Sigmoid colon (tissue), 7 donors: ENCODE results near the gene PCDHA7. TPM values are rescaled to one million over a fixed set of nuclear protein-coding genes. Genes with fewer than 3 reads are reported as not detected.
"Not testable (repeated sequence)": the region's sequence is repeated elsewhere in the genome, so short reads cannot be mapped to it uniquely, and the experiment has no call there.

ENCODE experiments used
- DNase-seq: peaks from one replicate; pipeline ENCODE4 v3.0.0-alpha.2; 2019
- H3K27ac ChIP-seq, 4 donors: fragments of 200-600 bp; sonication (generic); one replicate each; pipeline ENCODE4 v1.5.1; 2016 to 2019; ENCODE audit warnings: mild to moderate bottlenecking in 1 of 4
- H3K27me3 ChIP-seq, 3 donors: fragments of 200-600 bp; sonication (generic); one replicate each; pipeline ENCODE4 v1.5.1; 2019; ENCODE audit warnings: mild to moderate bottlenecking in 1 of 3
- H3K36me3 ChIP-seq, 4 donors: fragments of 200-600 bp; sonication (generic); one replicate each; pipeline ENCODE4 v1.5.1; 2016 to 2019
- H3K4me1 ChIP-seq, 4 donors: fragments of 200-600 bp; sonication (generic); one replicate each; pipeline ENCODE4 v1.5.1; 2017 to 2019
- H3K4me3 ChIP-seq, 4 donors: fragments of 200-600 bp; sonication (generic); one replicate each; pipeline ENCODE4 v1.5.1; 2017 to 2019; ENCODE audit warnings: mild to moderate bottlenecking in 2 of 4, moderate library complexity in 1 of 4
- H3K9me3 ChIP-seq, 4 donors: fragments of 200-600 bp in 3 of 4; sonication (generic) in 3 of 4; one replicate each; pipeline versions ENCODE4 v1.5.1 to v1.6.1; 2013 to 2019
- EP300 ChIP-seq, 4 donors: sonication (generic); formaldehyde crosslinking; IDR thresholded peaks; one replicate each; pipeline ENCODE4 v1.6.1; 2017; ENCODE audit warnings: antibody characterized with exemption in 4 of 4
- POLR2A ChIP-seq, 2 donors: fragments of 450-650 bp; IDR thresholded peaks; one replicate each; pipeline ENCODE4 v1.6.1; 2016; ENCODE audit warnings: antibody characterized with exemption in 2 of 2, mild to moderate bottlenecking in 2 of 2, moderate library complexity in 2 of 2
- POLR2AphosphoS5 ChIP-seq, 4 donors: sonication (generic); formaldehyde crosslinking; IDR thresholded peaks; one replicate each; pipeline ENCODE4 v1.6.1; 2017; ENCODE audit warnings: antibody characterized with exemption in 4 of 4
- WGBS, 2 donors: extraction: QIAGEN DNeasy Blood & Tissue Kit; methylation state at CpG; one replicate each; pipeline ENCODE4 v1.1.7; 2013; 5-methylcytosine and 5-hydroxymethylcytosine counted together
- intact Hi-C: fragments of 100-400 bp; cut with DNase I; formaldehyde crosslinking; loops from one replicate; pipeline ENCODE4 v1.15.1; 2023
- polyA plus RNA-seq, 3 donors: library from polyadenylated mRNA; stranded (reverse); fragments of 200-250 nt; gene quantifications; one replicate each; pipeline ENCODE4 v1.2.3, GENCODE V29; 2013
- total RNA-seq, 4 donors: library from RNA; depleted of rRNA; stranded (reverse); fragments of >200 nt; gene quantifications; one replicate each; pipeline ENCODE4 v1.1.0, GENCODE V29; 2016
- TF ChIP-seq, protein P1 (sequence below), 4 experiments: fragments of 450-650 bp in 3 of 4; fragments of 200-600 bp in 1 of 4; IDR thresholded peaks; one replicate each; pipeline ENCODE4 v1.5.1; 2016 to 2019; ENCODE audit warnings: antibody characterized with exemption in 4 of 4, mild to moderate bottlenecking in 3 of 4, moderate library complexity in 2 of 4
- donor health status: healthy with polysubstance abuse.
- donor health status: Bipolar disorder and iron deficiency.
- donor health status: healthy.

PCDHA7 gene
- total and polyA plus RNA-seq, 7 donors, result 0.14 to 0.82 (median 0.36) TPM; not detected in 2

- no peak for TF ChIP-seq POLR2A (IDR thresholded peaks at IDR 0.05)
- TF ChIP-seq EP300 (IDR thresholded peaks at IDR 0.05), result no peak
- no peak for TF ChIP-seq POLR2AphosphoS5 (IDR thresholded peaks at IDR 0.05)
- TF ChIP-seq, protein P1, sequence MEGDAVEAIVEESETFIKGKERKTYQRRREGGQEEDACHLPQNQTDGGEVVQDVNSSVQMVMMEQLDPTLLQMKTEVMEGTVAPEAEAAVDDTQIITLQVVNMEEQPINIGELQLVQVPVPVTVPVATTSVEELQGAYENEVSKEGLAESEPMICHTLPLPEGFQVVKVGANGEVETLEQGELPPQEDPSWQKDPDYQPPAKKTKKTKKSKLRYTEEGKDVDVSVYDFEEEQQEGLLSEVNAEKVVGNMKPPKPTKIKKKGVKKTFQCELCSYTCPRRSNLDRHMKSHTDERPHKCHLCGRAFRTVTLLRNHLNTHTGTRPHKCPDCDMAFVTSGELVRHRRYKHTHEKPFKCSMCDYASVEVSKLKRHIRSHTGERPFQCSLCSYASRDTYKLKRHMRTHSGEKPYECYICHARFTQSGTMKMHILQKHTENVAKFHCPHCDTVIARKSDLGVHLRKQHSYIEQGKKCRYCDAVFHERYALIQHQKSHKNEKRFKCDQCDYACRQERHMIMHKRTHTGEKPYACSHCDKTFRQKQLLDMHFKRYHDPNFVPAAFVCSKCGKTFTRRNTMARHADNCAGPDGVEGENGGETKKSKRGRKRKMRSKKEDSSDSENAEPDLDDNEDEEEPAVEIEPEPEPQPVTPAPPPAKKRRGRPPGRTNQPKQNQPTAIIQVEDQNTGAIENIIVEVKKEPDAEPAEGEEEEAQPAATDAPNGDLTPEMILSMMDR (IDR thresholded peaks at IDR 0.05), result no peak
- Histone ChIP-seq H3K36me3 (no peaks in the 10 kb centered on the region), H3K27ac (no peak within 1 kb of the TSS), H3K9me3 (peaks cover 12 to 24% (median 16%) of the 10 kb centered on the region in 4 donors), H3K4me3 (peak within 1 kb of the TSS in 1 of 4 donors; percentile 12), H3K27me3 (peaks cover 0 to 49% (median 18%) of the 10 kb centered on the region in 3 donors), H3K4me1 (no peaks in the 10 kb centered on the region)
- no peak for DNase-seq
- WGBS, 2 donors, result 21 to 45% methylated on average over 41 of the region's 41 CpGs
- intact Hi-C loops, result no loop called here
These were observed 34.9 kb downstream of the PCDHA7 start, which contains the start of gene PCDHA11 for GRCh38 chr5:140868721-140869554. TSS of gene PCDHA11 (plus strand) at chr5:140868957. CDS start at chr5:140869104, 147 bp downstream.

DNA sequence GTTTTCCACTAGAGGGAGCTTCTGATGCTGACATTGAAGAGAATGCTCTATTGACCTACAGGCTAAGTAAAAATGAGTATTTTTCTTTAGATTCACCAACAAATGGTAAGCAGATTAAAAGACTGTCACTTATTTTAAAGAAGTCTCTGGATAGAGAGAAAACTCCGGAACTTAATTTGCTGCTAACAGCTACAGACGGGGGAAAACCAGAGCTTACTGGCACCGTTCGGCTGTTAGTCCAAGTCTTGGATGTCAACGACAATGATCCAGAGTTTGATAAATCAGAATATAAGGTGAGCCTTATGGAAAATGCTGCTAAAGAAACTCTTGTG lies 35.5 kb downstream of the PCDHA7 start:
- H3K27ac ChIP-seq, result no peak overlapping the region
- intact Hi-C loops, result no loop called here
- H3K9me3 ChIP-seq, result peaks cover 12 to 24% (median 16%) of the 10 kb centered on the region in 4 donors
- TF ChIP-seq, protein P1 (IDR thresholded peaks at IDR 0.05), result no peak
- TF ChIP-seq EP300 (IDR thresholded peaks at IDR 0.05), result no peak
- TF ChIP-seq POLR2AphosphoS5 (IDR thresholded peaks at IDR 0.05), result no peak
- TF ChIP-seq POLR2A (IDR thresholded peaks at IDR 0.05), result no peak
- peak overlapping the region in 1 of 4 donors; percentile 12 for H3K4me3 ChIP-seq
- no peaks in the 10 kb centered on the region for H3K36me3 ChIP-seq
- WGBS, 2 donors, result 60 to 66% methylated on average over 5 of the region's 5 CpGs
- H3K27me3 ChIP-seq, result peaks cover 0 to 53% (median 18%) of the 10 kb centered on the region in 3 donors
- no peaks in the 10 kb centered on the region for H3K4me1 ChIP-seq
- no peak for DNase-seq

DNA sequence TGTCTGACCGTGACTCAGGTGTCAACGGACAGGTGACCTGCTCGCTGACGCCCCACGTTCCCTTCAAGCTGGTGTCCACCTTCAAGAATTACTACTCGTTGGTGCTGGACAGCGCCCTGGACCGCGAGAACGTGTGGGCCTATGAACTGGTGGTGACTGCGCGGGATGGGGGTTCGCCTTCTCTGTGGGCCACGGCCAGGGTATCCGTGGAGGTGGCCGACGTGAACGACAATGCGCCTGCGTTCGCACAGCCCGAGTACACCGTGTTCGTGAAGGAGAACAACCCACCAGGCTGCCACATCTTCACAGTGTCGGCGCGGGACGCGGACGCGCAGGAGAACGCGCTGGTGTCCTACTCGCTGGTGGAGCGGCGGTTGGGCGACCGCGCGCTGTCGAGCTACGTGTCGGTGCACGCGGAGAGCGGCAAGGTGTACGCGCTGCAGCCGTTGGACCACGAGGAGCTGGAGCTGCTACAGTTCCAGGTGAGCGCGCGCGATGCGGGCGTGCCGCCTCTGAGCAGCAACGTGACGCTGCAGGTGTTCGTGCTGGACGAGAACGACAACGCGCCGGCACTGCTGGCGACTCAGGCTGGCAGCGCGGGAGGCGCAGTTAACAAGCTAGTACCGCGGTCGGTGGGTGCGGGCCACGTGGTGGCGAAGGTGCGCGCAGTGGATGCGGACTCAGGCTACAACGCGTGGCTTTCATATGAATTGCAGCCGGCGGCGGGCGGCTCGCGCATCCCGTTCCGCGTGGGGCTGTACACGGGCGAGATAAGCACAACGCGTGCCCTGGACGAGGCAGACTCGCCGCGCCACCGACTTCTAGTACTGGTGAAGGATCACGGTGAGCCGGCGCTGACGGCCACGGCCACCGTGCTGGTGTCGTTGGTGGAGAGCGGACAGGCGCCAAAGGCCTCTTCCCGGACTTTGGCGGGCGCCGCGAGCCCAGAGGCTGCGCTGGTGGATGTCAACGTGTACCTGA lies 36.4 kb downstream of the PCDHA7 start:
- TF ChIP-seq POLR2A (IDR thresholded peaks at IDR 0.05) (no peak), EP300 (IDR thresholded peaks at IDR 0.05) (no peak), POLR2AphosphoS5 (IDR thresholded peaks at IDR 0.05) (no peak)
- TF ChIP-seq, protein P1 (IDR thresholded peaks at IDR 0.05), result no peak
- no peak overlapping the region for H3K4me3 ChIP-seq
- no peaks in the 10 kb centered on the region for H3K36me3 ChIP-seq
- no peak for DNase-seq
- no peaks in the 10 kb centered on the region for H3K4me1 ChIP-seq
- intact Hi-C loops, result no loop called here
- peaks cover 12 to 28% (median 17%) of the 10 kb centered on the region in 4 donors for H3K9me3 ChIP-seq
- H3K27me3 ChIP-seq, result peaks cover 0 to 63% (median 18%) of the 10 kb centered on the region in 3 donors
- no peak overlapping the region for H3K27ac ChIP-seq
- WGBS, 2 donors, result 59 to 81% methylated on average over 114 of the region's 114 CpGs

- TF ChIP-seq POLR2AphosphoS5 (IDR thresholded peaks at IDR 0.05), result no peak
- TF ChIP-seq POLR2A (IDR thresholded peaks at IDR 0.05), result no peak
- TF ChIP-seq, protein P1 (IDR thresholded peaks at IDR 0.05), result no peak
- TF ChIP-seq EP300 (IDR thresholded peaks at IDR 0.05), result no peak
- Histone ChIP-seq H3K36me3 (no peaks in the 10 kb centered on the region), H3K4me1 (no peaks in the 10 kb centered on the region), H3K27me3 (peaks cover 0 to 83% (median 4%) of the 10 kb centered on the region in 3 donors), H3K27ac (peak within 1 kb of the TSS in 1 of 4 donors; percentile 36), H3K9me3 (peaks cover 16 to 30% (median 20%) of the 10 kb centered on the region in 4 donors), H3K4me3 (no peak within 1 kb of the TSS)
- WGBS, 2 donors, result 24 to 53% methylated on average over 47 of the region's 47 CpGs
- intact Hi-C loops, result no loop called here
- no peak for DNase-seq
These were observed 41.3 kb downstream of the PCDHA7 start, which contains the start of gene PCDHA12 for GRCh38 chr5:140875085-140876065. TSS of gene PCDHA12 (plus strand) at chr5:140875308. CDS start at chr5:140875473, 165 bp downstream.

- DNase-seq, H3K36me3 ChIP-seq, H3K4me1 ChIP-seq, H3K4me3 ChIP-seq, H3K27ac ChIP-seq, intact Hi-C loops: not testable (repeated sequence)
- Histone ChIP-seq H3K9me3 (peaks cover 8 to 25% (median 14%) of the 10 kb centered on the region in 4 donors), H3K27me3 (peaks cover 0 to 85% (median 5%) of the 10 kb centered on the region in 3 donors)
- WGBS, 2 donors, result 52 to 81% methylated on average over 80 of the region's 80 CpGs
These were observed 42.6 kb downstream of the PCDHA7 start for GRCh38 chr5:140876541-140877261.
